H9 (cell line): Measurements from ENCODE around the gene RHBDF1. TPM values are rescaled to one million over a fixed set of nuclear protein-coding genes. Genes with fewer than 3 reads are reported as not detected.

Experiments
- DNase-seq: peaks from one replicate; pipeline ENCODE4 v3.0.0-alpha.2; 2017
- H2AFZ ChIP-seq: one replicate; pipeline ENCODE4 v1.6.1; 2013; ENCODE audit warnings: mild to moderate bottlenecking, low read length, control low read depth, moderate library complexity
- H2AK5ac ChIP-seq: 2 replicates; pipeline ENCODE4 v1.6.1; 2013; ENCODE audit warnings: low read length, control low read depth, mixed read lengths; ENCODE audit not compliant: insufficient read length
- H2BK120ac ChIP-seq: one replicate; pipeline ENCODE4 v1.6.1; 2013; ENCODE audit warnings: low read depth, mild to moderate bottlenecking, low read length, control low read depth, inconsistent platforms; ENCODE audit not compliant: poor library complexity, severe bottlenecking
- H2BK12ac ChIP-seq: 2 replicates; pipeline ENCODE4 v1.6.1; 2013; ENCODE audit warnings: low read length, control low read depth, mixed read lengths, low read depth; ENCODE audit not compliant: insufficient read length
- H2BK15ac ChIP-seq: 2 replicates; pipeline ENCODE4 v1.6.1; 2013; ENCODE audit warnings: low read depth, low read length, control low read depth
- H2BK20ac ChIP-seq: one replicate; pipeline ENCODE4 v1.6.1; 2013; ENCODE audit warnings: low read depth, mild to moderate bottlenecking, low read length, control low read depth, inconsistent platforms; ENCODE audit not compliant: poor library complexity, severe bottlenecking
- H2BK5ac ChIP-seq: 2 replicates; pipeline ENCODE4 v1.6.1; 2013; ENCODE audit warnings: low read length, control low read depth, mixed read lengths; ENCODE audit not compliant: insufficient read length
- H3K14ac ChIP-seq: 2 replicates; pipeline ENCODE4 v1.6.1; 2013; ENCODE audit warnings: low read length, control low read depth; ENCODE audit not compliant: insufficient read depth
- H3K18ac ChIP-seq: 2 replicates; pipeline ENCODE4 v1.6.1; 2013; ENCODE audit warnings: low read depth, mild to moderate bottlenecking, mixed read lengths, low read length, control low read depth; ENCODE audit not compliant: insufficient read length
- H3K23ac ChIP-seq: 2 replicates; pipeline ENCODE4 v1.6.1; 2013; ENCODE audit warnings: low read length, control low read depth, mixed read lengths, low read depth; ENCODE audit not compliant: insufficient read length
- H3K23me2 ChIP-seq: 2 replicates; pipeline ENCODE4 v1.6.1; 2013; ENCODE audit warnings: low read depth, mild to moderate bottlenecking, mixed read lengths, low read length, control low read depth; ENCODE audit not compliant: insufficient read length, poor library complexity, severe bottlenecking
- H3K27ac ChIP-seq: 2 replicates; pipeline ENCODE4 v1.5.1; 2013; ENCODE audit warnings: low read length, control low read depth, mixed read lengths, low read depth; ENCODE audit not compliant: insufficient read length
- H3K27me3 ChIP-seq: 2 replicates; pipeline ENCODE4 v1.6.1; 2013; ENCODE audit warnings: low read length, control low read depth, inconsistent platforms; ENCODE audit not compliant: insufficient read depth
- H3K4ac ChIP-seq: 2 replicates; pipeline ENCODE4 v1.6.1; 2013; ENCODE audit warnings: low read depth, mild to moderate bottlenecking, control low read depth, inconsistent platforms, low read length, moderate library complexity
- H3K4me1 ChIP-seq: 2 replicates; pipeline ENCODE4 v1.6.1; 2013; ENCODE audit warnings: low read length, control low read depth, inconsistent platforms; ENCODE audit not compliant: insufficient read depth
- H3K4me2 ChIP-seq: 2 replicates; pipeline ENCODE4 v1.6.1; 2013; ENCODE audit warnings: low read length, control low read depth, mixed read lengths; ENCODE audit not compliant: insufficient read length, insufficient read depth
- H3K56ac ChIP-seq: 2 replicates; pipeline ENCODE4 v1.6.1; 2013; ENCODE audit warnings: low read depth, mild to moderate bottlenecking, mixed read lengths, low read length, control low read depth; ENCODE audit not compliant: insufficient read length
- H3K79me1 ChIP-seq: 2 replicates; pipeline ENCODE4 v1.6.1; 2013; ENCODE audit warnings: low read depth, mild to moderate bottlenecking, moderate library complexity, low read length, control low read depth, inconsistent platforms; ENCODE audit not compliant: insufficient read depth, poor library complexity, severe bottlenecking
- H3K79me2 ChIP-seq: 2 replicates; pipeline ENCODE4 v1.6.1; 2013; ENCODE audit warnings: low read length, control low read depth, inconsistent platforms; ENCODE audit not compliant: insufficient read depth
- H3K9ac ChIP-seq: 2 replicates; pipeline ENCODE4 v1.6.1; 2013; ENCODE audit warnings: low read length, control low read depth, mixed read lengths; ENCODE audit not compliant: insufficient read length; ENCODE audit errors: extremely low read depth
- H3K9me3 ChIP-seq: one replicate; pipeline ENCODE4 v1.6.1; 2013; ENCODE audit warnings: low read depth, low read length, inconsistent platforms; ENCODE audit not compliant: control insufficient read depth
- H3T11ph ChIP-seq: one replicate; pipeline ENCODE4 v1.6.1; 2013; ENCODE audit warnings: mild to moderate bottlenecking, low read length, control low read depth, inconsistent platforms
- H4K20me1 ChIP-seq: one replicate; pipeline ENCODE4 v1.6.1; 2013; ENCODE audit not compliant: control insufficient read depth, insufficient read length, insufficient read depth
- H4K5ac ChIP-seq: 2 replicates; pipeline ENCODE4 v1.6.1; 2013; ENCODE audit warnings: low read depth, mild to moderate bottlenecking, mixed read lengths, low read length, control low read depth; ENCODE audit not compliant: insufficient read length
- H4K8ac ChIP-seq: replicated peaks from 2 replicates; pipeline ENCODE4 v1.6.1; 2013; ENCODE audit warnings: low read length, control low read depth, mixed read lengths, low read depth; ENCODE audit not compliant: insufficient read length
- H4K91ac ChIP-seq: 2 replicates; pipeline ENCODE4 v1.6.1; 2013; ENCODE audit warnings: low read depth, mild to moderate bottlenecking, moderate library complexity, mixed read lengths, low read length, control low read depth; ENCODE audit not compliant: insufficient read length
- H3K27ac Mint-ChIP-seq, 3 experiments: 2 replicates in 2 of 3; 3 replicates in 1 of 3; pipeline ENCODE4 v1.8.0; 2020 to 2021; ENCODE audit warnings: mixed read lengths in 3 of 3, mild to moderate bottlenecking in 1 of 3, moderate library complexity in 1 of 3
- H3K27me3 Mint-ChIP-seq: 2 replicates; pipeline ENCODE4 v1.8.0; 2021; ENCODE audit warnings: low read depth, mild to moderate bottlenecking, moderate library complexity, mixed read lengths
- H3K36me3 Mint-ChIP-seq, 3 experiments: 2 replicates in 2 of 3; 3 replicates in 1 of 3; pipeline ENCODE4 v1.8.0; 2020 to 2021; ENCODE audit warnings: low read depth in 3 of 3, mixed read lengths in 3 of 3; ENCODE audit not compliant: insufficient read depth in 1 of 3
- H3K4me1 Mint-ChIP-seq, 2 experiments: 2 replicates each; pipeline ENCODE4 v1.8.0; 2020; ENCODE audit warnings: mixed read lengths in 2 of 2
- H3K4me3 Mint-ChIP-seq, 2 experiments: 2 replicates in 1 of 2; 3 replicates in 1 of 2; pipeline ENCODE4 v1.8.0; 2020 to 2021; ENCODE audit warnings: mild to moderate bottlenecking in 2 of 2, mixed read lengths in 2 of 2, moderate library complexity in 1 of 2
- H3K9me3 Mint-ChIP-seq, 2 experiments: 2 replicates in 1 of 2; 3 replicates in 1 of 2; pipeline ENCODE4 v1.8.0; 2020; ENCODE audit warnings: mild to moderate bottlenecking in 2 of 2, mixed read lengths in 2 of 2, moderate library complexity in 1 of 2
- WGBS: extraction: QIAGEN DNeasy Blood & Tissue Kit; methylation state at CpG from one replicate; pipeline ENCODE4 v1.1.7; 2013; ENCODE audit warnings: missing lambda C conversion rate, low lambda C conversion rate, mixed read lengths; ENCODE audit not compliant: insufficient read length; ENCODE audit errors: extremely low coverage; 5-methylcytosine and 5-hydroxymethylcytosine counted together
- total RNA-seq: library from RNA; stranded (reverse); gene quantifications from 2 replicates; pipeline ENCODE4 v1.2.1, GENCODE V29; 2021
- TF ChIP-seq, protein P1 (sequence below): fragments of 200-600 bp; sonication (generic); conservative IDR thresholded peaks from 3 replicates; pipeline ENCODE4 v1.8.0; 2021; ENCODE audit warnings: antibody characterized with exemption, mild to moderate bottlenecking

The RHBDF1 gene
- total RNA-seq, 1 experiment from 2014 or later: 34.6 TPM

- TF ChIP-seq, protein P1, sequence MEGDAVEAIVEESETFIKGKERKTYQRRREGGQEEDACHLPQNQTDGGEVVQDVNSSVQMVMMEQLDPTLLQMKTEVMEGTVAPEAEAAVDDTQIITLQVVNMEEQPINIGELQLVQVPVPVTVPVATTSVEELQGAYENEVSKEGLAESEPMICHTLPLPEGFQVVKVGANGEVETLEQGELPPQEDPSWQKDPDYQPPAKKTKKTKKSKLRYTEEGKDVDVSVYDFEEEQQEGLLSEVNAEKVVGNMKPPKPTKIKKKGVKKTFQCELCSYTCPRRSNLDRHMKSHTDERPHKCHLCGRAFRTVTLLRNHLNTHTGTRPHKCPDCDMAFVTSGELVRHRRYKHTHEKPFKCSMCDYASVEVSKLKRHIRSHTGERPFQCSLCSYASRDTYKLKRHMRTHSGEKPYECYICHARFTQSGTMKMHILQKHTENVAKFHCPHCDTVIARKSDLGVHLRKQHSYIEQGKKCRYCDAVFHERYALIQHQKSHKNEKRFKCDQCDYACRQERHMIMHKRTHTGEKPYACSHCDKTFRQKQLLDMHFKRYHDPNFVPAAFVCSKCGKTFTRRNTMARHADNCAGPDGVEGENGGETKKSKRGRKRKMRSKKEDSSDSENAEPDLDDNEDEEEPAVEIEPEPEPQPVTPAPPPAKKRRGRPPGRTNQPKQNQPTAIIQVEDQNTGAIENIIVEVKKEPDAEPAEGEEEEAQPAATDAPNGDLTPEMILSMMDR: no peak
- H3K4me1 ChIP-seq: no peaks in the 10 kb centered on the region
- no peaks in the 10 kb centered on the region for H3K9me3 Mint-ChIP-seq
- no peak overlapping the region for H4K91ac ChIP-seq
- H3K27me3 Mint-ChIP-seq: no peaks in the 10 kb centered on the region
- no peaks in the 10 kb centered on the region for H3K79me2 ChIP-seq
- no peak for DNase-seq
- no peak overlapping the region for H3K27ac ChIP-seq
- H4K5ac ChIP-seq: no peak overlapping the region
- no peak overlapping the region for H3K4me3 Mint-ChIP-seq
- H2BK12ac ChIP-seq: no peak overlapping the region
- H3K14ac ChIP-seq: no peak overlapping the region
- no peak overlapping the region for H3K9ac ChIP-seq
- peaks cover 0 to 2% of the 10 kb centered on the region in 2 experiments; a peak in 1 of 4 replicates for H3K4me1 Mint-ChIP-seq
- peaks cover 4 to 44% (median 26%) of the 10 kb centered on the region in 3 experiments for H3K36me3 Mint-ChIP-seq
- H3K4me2 ChIP-seq: no peak overlapping the region
- H3K23me2 ChIP-seq: no peaks in the 10 kb centered on the region
- H2BK15ac ChIP-seq: no peak overlapping the region
- H4K20me1 ChIP-seq: no peaks in the 10 kb centered on the region
- H3K18ac ChIP-seq: no peak overlapping the region
- no peak overlapping the region for H3K27ac Mint-ChIP-seq
- WGBS: no CpG with 5 or more reads among the region's 30 CpGs
- no peak overlapping the region for H3T11ph ChIP-seq
- no peak overlapping the region for H3K23ac ChIP-seq
- no peak overlapping the region for H2BK120ac ChIP-seq
- H2AK5ac ChIP-seq: no peak overlapping the region
- H4K8ac ChIP-seq: no peak overlapping the region
- H2BK20ac ChIP-seq: no peak overlapping the region
- no peaks in the 10 kb centered on the region for H3K9me3 ChIP-seq
- no peaks in the 10 kb centered on the region for H3K27me3 ChIP-seq
- no peaks in the 10 kb centered on the region for H3K79me1 ChIP-seq
- H2AFZ ChIP-seq: no peak overlapping the region
- no peak overlapping the region for H2BK5ac ChIP-seq
- no peak overlapping the region for H3K56ac ChIP-seq
- no peak overlapping the region for H3K4ac ChIP-seq
These were observed 17.2 kb upstream of the RHBDF1 start for GRCh38 chr16:89391-90302.
